GM12878 (cell line): ENCODE data around the gene SULT2B1. TPM values are rescaled to one million over a fixed set of nuclear protein-coding genes. Genes with fewer than 3 reads are reported as not detected.

Experiments used
- ATAC-seq: fragments of 200-7000 bp; cut with Tn5 transposase; 3 replicates; pipeline ENCODE4 v1.9.1; 2020; ENCODE audit warnings: mild to moderate bottlenecking, moderate library complexity
- BruUV-seq: library from RNA; stranded (reverse); fragments of 400-500 nt; replicated peaks from 2 replicates; lab custom pipeline; 2021; lab: Mats Ljungman, UMichigan
- CTCF ChIA-PET: fragments of 300-600 bp; sonication (Branson Sonifier 250); formaldehyde crosslinking; extraction: SDS; loops from one replicate; lab custom pipeline; 2021; ENCODE audit warnings: inconsistent platforms; lab: Yijun Ruan, JAX
- POLR2A ChIA-PET: fragments of 350-600 bp; formaldehyde crosslinking; extraction: SDS; loops from one replicate; lab custom pipeline; 2021; ENCODE audit warnings: inconsistent platforms; lab: Charles Lee
- RAD21 ChIA-PET: fragments of 300-600 bp; sonication (Branson Sonifier 250); formaldehyde crosslinking; loops from one replicate; lab custom pipeline; 2023; ENCODE audit warnings: antibody characterized with exemption; ENCODE audit not compliant: unreplicated experiment; lab: Charles Lee
- SMC1A ChIA-PET: fragments of 300-600 bp; sonication (Branson Sonifier 250); formaldehyde crosslinking; loops from one replicate; lab custom pipeline; 2023; ENCODE audit not compliant: unreplicated experiment, uncharacterized antibody; lab: Charles Lee
- DNase-seq: peaks from one replicate; pipeline ENCODE4 v3.0.0-alpha.2; 2011; ENCODE audit warnings: low read depth, low spot score
- FAIRE-seq: peaks from 3 replicates; lab custom pipeline; 2011; peaks lifted over from hg19 to GRCh38; lab: Jason Lieb, UNC
- H2AFZ ChIP-seq: 2 replicates; pipeline ENCODE4 v1.6.0; 2011; ENCODE audit warnings: low read depth, low read length, control low read depth; ENCODE audit not compliant: control insufficient read depth
- H3K27ac ChIP-seq: 2 replicates; pipeline ENCODE4 v1.5.1; 2011; ENCODE audit warnings: control low read depth; ENCODE audit not compliant: control insufficient read depth, insufficient read depth
- H3K27me3 ChIP-seq, 2 experiments: replicated peaks in 1 of 2; 2 replicates each; pipeline versions ENCODE4 v1.6.0 to v1.6.1; 2011; ENCODE audit warnings: low read length in 1 of 2; ENCODE audit not compliant: control insufficient read depth in 2 of 2, insufficient read depth in 2 of 2
- H3K36me3 ChIP-seq, 2 experiments: 2 replicates each; pipeline ENCODE4 v1.5.1; 2011; ENCODE audit warnings: low read length in 1 of 2; ENCODE audit not compliant: control insufficient read depth in 2 of 2, insufficient read depth in 2 of 2
- H3K4me1 ChIP-seq: 2 replicates; pipeline ENCODE4 v1.6.1; 2011; ENCODE audit warnings: mild to moderate bottlenecking, low read length, moderate library complexity, mixed read lengths; ENCODE audit not compliant: control insufficient read depth, insufficient read depth
- H3K4me2 ChIP-seq: 2 replicates; pipeline ENCODE4 v1.6.0; 2011; ENCODE audit warnings: control low read depth; ENCODE audit not compliant: control insufficient read depth, insufficient read depth
- H3K4me3 ChIP-seq: fragments of 200-600 bp; sonication (generic); 2 replicates; pipeline ENCODE4 v1.5.1; 2016
- H3K79me2 ChIP-seq: 2 replicates; pipeline ENCODE4 v1.6.0; 2011; ENCODE audit warnings: low read length; ENCODE audit not compliant: control insufficient read depth, insufficient read depth
- H3K9ac ChIP-seq: 2 replicates; pipeline ENCODE4 v1.8.0; 2011; ENCODE audit warnings: low read length, control low read depth, mixed read lengths; ENCODE audit not compliant: control insufficient read depth, insufficient read depth
- H3K9me3 ChIP-seq: replicated peaks from 3 replicates; pipeline ENCODE4 v1.5.1; 2011; ENCODE audit warnings: mild to moderate bottlenecking, low read length; ENCODE audit not compliant: control insufficient read depth, insufficient read depth
- H4K20me1 ChIP-seq: 2 replicates; pipeline ENCODE4 v1.6.0; 2011; ENCODE audit not compliant: control insufficient read depth, insufficient read depth
- BCL11A ChIP-seq: IDR thresholded peaks from 2 replicates; pipeline ENCODE4 v1.6.1; 2011; ENCODE audit warnings: low read depth, low read length
- CBX5 ChIP-seq: sonication (generic); IDR thresholded peaks from 2 replicates; pipeline ENCODE4 v1.6.1; 2016; ENCODE audit warnings: low read depth, moderate library complexity, mild to moderate bottlenecking, inconsistent platforms
- DPF2 ChIP-seq: fragments of 450-650 bp; IDR thresholded peaks from 2 replicates; pipeline ENCODE4 v1.6.1; 2017; ENCODE audit warnings: mild to moderate bottlenecking
- E2F8 ChIP-seq: fragments of 450-650 bp; IDR thresholded peaks from 2 replicates; pipeline ENCODE4 v1.6.1; 2018; ENCODE audit warnings: mild to moderate bottlenecking, low read depth, moderate library complexity; ENCODE audit not compliant: partially characterized antibody
- FOXM1 ChIP-seq: IDR thresholded peaks from 2 replicates; pipeline ENCODE4 v1.6.1; 2012; ENCODE audit warnings: low read depth, mild to moderate bottlenecking, inconsistent platforms, low read length, moderate library complexity
- GATAD2B ChIP-seq: fragments of 450-650 bp; conservative IDR thresholded peaks from 2 replicates; pipeline ENCODE4 v1.6.1; 2017; ENCODE audit warnings: low read depth, mild to moderate bottlenecking, moderate library complexity
- HDAC6 ChIP-seq: fragments of 200-600 bp; sonication (generic); IDR thresholded peaks from one replicate; pipeline ENCODE4 v1.8.0; 2017; ENCODE audit warnings: antibody characterized with exemption; ENCODE audit not compliant: unreplicated experiment
- IRF4 ChIP-seq: IDR thresholded peaks from 2 replicates; pipeline ENCODE4 v1.6.1; 2011; ENCODE audit warnings: low read depth, low read length
- LARP7 ChIP-seq: fragments of 450-650 bp; IDR thresholded peaks from 2 replicates; pipeline ENCODE4 v1.6.1; 2017; ENCODE audit warnings: mild to moderate bottlenecking
- MTA3 ChIP-seq: IDR thresholded peaks from 2 replicates; pipeline ENCODE4 v1.6.1; 2012; ENCODE audit warnings: low read length, inconsistent platforms, borderline replicate concordance
- NR2F1 ChIP-seq: fragments of 450-650 bp; conservative IDR thresholded peaks from 2 replicates; pipeline ENCODE4 v1.6.1; 2017; ENCODE audit warnings: mild to moderate bottlenecking
- RAD21 ChIP-seq: IDR thresholded peaks from 2 replicates; pipeline ENCODE4 v1.6.1; 2011; ENCODE audit warnings: mild to moderate bottlenecking, low read depth, low read length, moderate library complexity; ENCODE audit not compliant: insufficient read depth
- REST ChIP-seq: IDR thresholded peaks from 2 replicates; pipeline ENCODE4 v1.6.1; 2012; ENCODE audit warnings: mild to moderate bottlenecking, low read depth, low read length
- SP1 ChIP-seq: IDR thresholded peaks from one replicate; pipeline ENCODE4 v1.6.1; 2011; ENCODE audit warnings: low read depth, low read length
- SREBF2 ChIP-seq: IDR thresholded peaks from 2 replicates; pipeline ENCODE4 v1.6.1; 2012; ENCODE audit warnings: mild to moderate bottlenecking, low read length
- TARDBP ChIP-seq: IDR thresholded peaks from 2 replicates; pipeline ENCODE4 v1.6.1; 2016; ENCODE audit warnings: borderline replicate concordance
- USF1 ChIP-seq: IDR thresholded peaks from 2 replicates; pipeline ENCODE4 v1.6.1; 2011; ENCODE audit warnings: borderline replicate concordance, low read depth, mild to moderate bottlenecking, moderate library complexity, mixed read lengths, low read length; ENCODE audit not compliant: insufficient read depth; ENCODE audit errors: extremely low read length
- WRNIP1 ChIP-seq: IDR thresholded peaks from 2 replicates; pipeline ENCODE4 v1.6.1; 2011; ENCODE audit warnings: low read depth, low read length, improper control_type of control experiment, borderline replicate concordance
- WGBS: methylation state at CpG from one replicate; pipeline ENCODE4 v1.1.6; 2016; ENCODE audit warnings: low lambda C conversion rate; ENCODE audit not compliant: insufficient replicate concordance, insufficient coverage; ENCODE audit errors: missing lambda C conversion rate; 5-methylcytosine and 5-hydroxymethylcytosine counted together
- in situ Hi-C: fragments of 300-500 bp; cut with MboI; formaldehyde crosslinking; loops from 9 replicates; pipeline ENCODE4 v1.14.3; 2018; ENCODE audit warnings: mixed read lengths
- intact Hi-C: fragments of 100-400 bp; cut with micrococcal nuclease; formaldehyde crosslinking; loops from one replicate; pipeline ENCODE4 v1.14.2; 2022; ENCODE audit not compliant: unreplicated experiment
- polyA plus RNA-seq, 11 experiments: library from polyadenylated mRNA; depleted of rRNA in 4 of 11; unstranded in 6 of 11; stranded (reverse) in 5 of 11; fragments of >200 nt; fragmentation: Nextera tagmentation in 4 of 11; fragmentation: Illumina TruSeq in 1 of 11; extraction: Ambion mirVana in 4 of 11; extraction: Trizol in 1 of 11; gene quantifications; 1 replicate in 1 of 11; 2 replicates in 10 of 11; pipeline versions ENCODE4 v1.2.1 to v1.2.3, GENCODE V29; 2011 to 2016; ENCODE audit warnings: inconsistent platforms in 2 of 11, missing spikeins in 2 of 11, low read depth in 1 of 11
- total RNA-seq, 4 experiments: library from RNA; depleted of rRNA in 3 of 4; stranded (reverse); fragments of >200 nt in 3 of 4; fragmentation: Illumina TruSeq in 1 of 4; extraction: Trizol in 1 of 4; gene quantifications; 2 replicates each; pipeline versions ENCODE4 v1.2.1 to v1.2.3, GENCODE V29; 2013 to 2021

Gene SULT2B1
- total and polyA plus RNA-seq, 10 of the 15 experiments (the other 5 are each of a cell fraction or from before 2014, with no cell fraction given), result 0.11 to 0.14 TPM; not detected in 8

- Histone ChIP-seq H3K9me3 (no peaks in the 10 kb centered on the region), H3K9ac (no peak overlapping the region), H3K27ac (no peak overlapping the region), H3K27me3 (no peaks in the 10 kb centered on the region), H3K4me1 (peaks cover 13% of the 10 kb centered on the region), H3K79me2 (peaks cover 3% of the 10 kb centered on the region), H3K4me3 (no peak overlapping the region), H3K4me2 (no peak overlapping the region), H3K36me3 (no peaks in the 10 kb centered on the region), H4K20me1 (no peaks in the 10 kb centered on the region), H2AFZ (no peak overlapping the region)
- ATAC-seq, result no peak
- 87% methylated on average over 33 of the region's 33 CpGs for WGBS
- ChIA-PET SMC1A (no interaction called here), POLR2A (interaction anchor here (0.6 kb wide), 1 partner anchor 20 kb away, joined by 3 read pairs; the partner anchor contains the start of gene SPHK2), CTCF (interaction anchor here (1.1 kb wide), 1 partner anchor 155 kb away, joined by 3 read pairs; no protein-coding TSS in a partner anchor), RAD21 (no interaction called here)
- in situ Hi-C loops (loop anchor here (25.0 kb wide), 1 partner anchor 1248 kb away; the partner anchor contains the start of genes AKT1S1, IL4I1 and TBC1D17), intact Hi-C loops (loop anchor here (10.0 kb wide), 1 partner anchor 325 kb away; the partner anchor contains the start of gene FTL)
- no peak for FAIRE-seq
- no TSS peak for BruUV-seq
- no peak for DNase-seq
- no peak for TF ChIP-seq RAD21
- no peak for TF ChIP-seq HDAC6
- TF ChIP-seq REST, result no peak
- TF ChIP-seq E2F8, result no peak
- TF ChIP-seq USF1, result no peak
- no peak for TF ChIP-seq TARDBP
- no peak for TF ChIP-seq FOXM1
- TF ChIP-seq DPF2, result no peak
- no peak for TF ChIP-seq MTA3
- no peak for TF ChIP-seq GATAD2B
- TF ChIP-seq SP1, result no peak
- TF ChIP-seq SREBF2, result no peak
- TF ChIP-seq CBX5, result no peak
- no peak for TF ChIP-seq WRNIP1
- TF ChIP-seq BCL11A, result no peak
- no peak for TF ChIP-seq NR2F1
- TF ChIP-seq IRF4, result no peak
- no peak for TF ChIP-seq LARP7
Observed at GRCh38 chr19:48639483-48640375, 87.8 kb downstream of the SULT2B1 start.
